Iris pigment epithelial cell (primary cell): ENCODE measurements around the gene NLRP8.
"Not testable (repeated sequence)": the region's sequence is repeated elsewhere in the genome, so short reads cannot be mapped to it uniquely, and the experiment has no call there.

Source experiments
- DNase-seq: peaks from one replicate; pipeline ENCODE4 v3.0.0-alpha.2; 2011; ENCODE audit warnings: low read depth

Gene NLRP8

GRCh38 chr19:55947532-55947931 lies at the start of gene NLRP8:
TSS of gene NLRP8 (plus strand) at chr19:55947832.
- no peak for DNase-seq

GRCh38 chr19:55898911-55899310 lies 48.7 kb upstream of the NLRP8 start:
- no peak for DNase-seq

GRCh38 chr19:55901369-55902079 lies 46.1 kb upstream of the NLRP8 start:
- DNase-seq, result no peak

- DNase-seq, result no peak
Observed at GRCh38 chr19:55902080-55902751, 45.4 kb upstream of the NLRP8 start.

GRCh38 chr19:55907286-55907685 lies 40.3 kb upstream of the NLRP8 start:
- DNase-seq, result no peak

- DNase-seq, result no peak
Observed at GRCh38 chr19:55907746-55908145, 39.9 kb upstream of the NLRP8 start.

- DNase-seq, result no peak
Observed at GRCh38 chr19:55909801-55910200, 37.8 kb upstream of the NLRP8 start.

- DNase-seq, result no peak
Observed at GRCh38 chr19:55912916-55913315, 34.7 kb upstream of the NLRP8 start.

GRCh38 chr19:55913643-55914268 lies 33.9 kb upstream of the NLRP8 start:
- DNase-seq, result no peak

GRCh38 chr19:55923556-55923955 lies 24.1 kb upstream of the NLRP8 start:
- DNase-seq, result no peak

GRCh38 chr19:55927991-55928390 lies 19.6 kb upstream of the NLRP8 start:
- no peak for DNase-seq

GRCh38 chr19:55929258-55929657 lies 18.4 kb upstream of the NLRP8 start:
- not testable (repeated sequence) for DNase-seq

GRCh38 chr19:55930996-55931515 lies 16.6 kb upstream of the NLRP8 start:
- DNase-seq, result no peak

- DNase-seq, result no peak
Observed at GRCh38 chr19:55931936-55932386, 15.7 kb upstream of the NLRP8 start, which contains the start of gene NLRP13. TSS of gene NLRP13 (minus strand) at chr19:55932336. CDS start at chr19:55932311, 25 bp downstream.

- no peak for DNase-seq
Observed at GRCh38 chr19:55935206-55935605, 12.4 kb upstream of the NLRP8 start.

GRCh38 chr19:55939206-55939605 lies 8.4 kb upstream of the NLRP8 start:
- DNase-seq, result no peak

GRCh38 chr19:55940306-55940705 lies 7.3 kb upstream of the NLRP8 start:
- DNase-seq, result no peak

GRCh38 chr19:55950566-55950965 lies 2.9 kb downstream of the NLRP8 start:
- not testable (repeated sequence) for DNase-seq

GRCh38 chr19:55956431-55956830 lies 8.8 kb downstream of the NLRP8 start:
- DNase-seq, result no peak

- no peak for DNase-seq
Observed at GRCh38 chr19:55958356-55958755, 10.7 kb downstream of the NLRP8 start.

GRCh38 chr19:55959996-55960675 lies 12.5 kb downstream of the NLRP8 start:
- DNase-seq, result no peak

- DNase-seq, result no peak
Observed at GRCh38 chr19:55962186-55962585, 14.6 kb downstream of the NLRP8 start.
